ENCODE data around the gene TSPOAP1.

- TF ChIP-seq CTCF (IDR thresholded peaks at IDR 0.05 in 4 of 5, conservative IDR thresholded peaks at IDR 0.05 in 1 of 5) (no peak), POLR2A (IDR thresholded peaks at IDR 0.05) (no peak)
Observed at GRCh38 chr17:58321571-58322525, 6.7 kb downstream of the TSPOAP1 start.

Data from gastrocnemius medialis (tissue), 4 donors.